GM19372 (cell line): ENCODE results near the gene ARF1.
"Not testable (repeated sequence)": the region's sequence is repeated elsewhere in the genome, so short reads cannot be mapped to it uniquely, and the experiment has no call there.

Experiments
- ATAC-seq: cut with Tn5 transposase; IDR thresholded peaks from one replicate; pipeline ENCODE4 v1.9.1; 2021; ENCODE audit warnings: mild to moderate bottlenecking, low read depth, moderate library complexity; ENCODE audit not compliant: unreplicated experiment

The ARF1 gene

GRCh38 chr1:228100822-228101613 is 18.5 kb downstream of the ARF1 start:
- no peak for ATAC-seq

- no peak for ATAC-seq
These were observed 19.1 kb downstream of the ARF1 start for GRCh38 chr1:228101614-228101993.

- peak; percentile 32 for ATAC-seq
These were observed 19.7 kb downstream of the ARF1 start for GRCh38 chr1:228101994-228102790.

GRCh38 chr1:228102791-228103620 is 20.5 kb downstream of the ARF1 start, which contains the start of gene C1orf35:
Gene C1orf35, minus strand, starts transcription at chr1:228103325. Its CDS starts 98 bp downstream, at chr1:228103227.
- peak; percentile 80 for ATAC-seq

GRCh38 chr1:228104526-228105269 is 22.2 kb downstream of the ARF1 start:
- no peak for ATAC-seq

- no peak for ATAC-seq
These were observed 22.9 kb downstream of the ARF1 start for GRCh38 chr1:228105270-228105995.

GRCh38 chr1:228105996-228106799 is 23.7 kb downstream of the ARF1 start:
- no peak for ATAC-seq

- no peak for ATAC-seq
These were observed 24.2 kb downstream of the ARF1 start for GRCh38 chr1:228106800-228107054.

GRCh38 chr1:228107636-228108035 is 25.1 kb downstream of the ARF1 start:
- no peak for ATAC-seq

- no peak for ATAC-seq
These were observed 25.7 kb downstream of the ARF1 start for GRCh38 chr1:228108055-228108690.

- no peak for ATAC-seq
These were observed 26.2 kb downstream of the ARF1 start for GRCh38 chr1:228108742-228109072.

GRCh38 chr1:228109073-228109961 is 26.8 kb downstream of the ARF1 start, which contains the start of gene MRPL55:
Gene MRPL55, minus strand, starts transcription at chr1:228109299. Its CDS starts 1,039 bp downstream, at chr1:228108260.
- peak; percentile 83 for ATAC-seq

- no peak for ATAC-seq
These were observed 27.5 kb downstream of the ARF1 start for GRCh38 chr1:228109962-228110488.

GRCh38 chr1:228110556-228110955 is 28.0 kb downstream of the ARF1 start:
- no peak for ATAC-seq

GRCh38 chr1:228111315-228111714 is 28.8 kb downstream of the ARF1 start:
- not testable (repeated sequence) for ATAC-seq

GRCh38 chr1:228112167-228112566 is 29.7 kb downstream of the ARF1 start:
- ATAC-seq = no peak

GRCh38 chr1:228112617-228113016 is 30.1 kb downstream of the ARF1 start:
- ATAC-seq = no peak
